Glutamatergic neuron (in vitro differentiated cells): ENCODE results near the gene SNX3. TPM values are rescaled to one million over a fixed set of nuclear protein-coding genes. Genes with fewer than 3 reads are reported as not detected.

ENCODE experiments used
- DNase-seq: peaks from one replicate; pipeline ENCODE4 v3.0.0; 2022
- H3K27ac Mint-ChIP-seq: one replicate; pipeline ENCODE4 v1.8.0; 2020; ENCODE audit warnings: mild to moderate bottlenecking, mixed read lengths, inconsistent platforms; ENCODE audit not compliant: unreplicated experiment
- H3K27me3 Mint-ChIP-seq: one replicate; pipeline ENCODE4 v1.8.0; 2020; ENCODE audit warnings: mild to moderate bottlenecking, moderate library complexity, mixed read lengths, inconsistent platforms; ENCODE audit not compliant: unreplicated experiment
- H3K36me3 Mint-ChIP-seq: one replicate; pipeline ENCODE4 v1.8.0; 2020; ENCODE audit warnings: mild to moderate bottlenecking, mixed read lengths, inconsistent platforms; ENCODE audit not compliant: unreplicated experiment
- H3K4me1 Mint-ChIP-seq: one replicate; pipeline ENCODE4 v1.8.0; 2020; ENCODE audit warnings: mild to moderate bottlenecking, low read depth, mixed read lengths, inconsistent platforms; ENCODE audit not compliant: unreplicated experiment
- H3K4me3 Mint-ChIP-seq: one replicate; pipeline ENCODE4 v1.8.0; 2020; ENCODE audit warnings: mild to moderate bottlenecking, mixed read lengths, inconsistent platforms; ENCODE audit not compliant: unreplicated experiment
- H3K9me3 Mint-ChIP-seq: one replicate; pipeline ENCODE4 v1.8.0; 2020; ENCODE audit warnings: mild to moderate bottlenecking, moderate library complexity, mixed read lengths, inconsistent platforms; ENCODE audit not compliant: unreplicated experiment
- CTCF ChIP-seq: fragments of 200-600 bp; sonication (generic); IDR thresholded peaks from one replicate; pipeline ENCODE4 v1.5.0; 2021; ENCODE audit not compliant: partially characterized antibody, unreplicated experiment
- total RNA-seq: library from RNA; stranded (reverse); fragmentation: NEBNext Ultra II Directional; extraction: Animal tissue kit (Norgen Biotek cat#: 25700); gene quantifications from one replicate; pipeline ENCODE4 v1.2.1, GENCODE V29; 2021; ENCODE audit not compliant: unreplicated experiment

SNX3 gene
- total RNA-seq, 1 donor from 2014 or later = 66.2 TPM

GRCh38 chr6:108291091-108291490 lies 30.3 kb upstream of the SNX3 start:
- no peak for TF ChIP-seq CTCF
- H3K4me3 Mint-ChIP-seq = no peak overlapping the region
- peaks cover 6% of the 10 kb centered on the region for H3K9me3 Mint-ChIP-seq
- peaks cover 7% of the 10 kb centered on the region for H3K4me1 Mint-ChIP-seq
- no peaks in the 10 kb centered on the region for H3K36me3 Mint-ChIP-seq
- H3K27me3 Mint-ChIP-seq = peaks cover 2% of the 10 kb centered on the region
- no peak for DNase-seq
- H3K27ac Mint-ChIP-seq = no peak overlapping the region

GRCh38 chr6:108288742-108289141 lies 27.9 kb upstream of the SNX3 start:
- Mint-ChIP-seq H3K27me3 (peaks cover 2% of the 10 kb centered on the region), H3K4me3 (no peak overlapping the region), H3K4me1 (no peaks in the 10 kb centered on the region), H3K27ac (no peak overlapping the region), H3K36me3 (no peaks in the 10 kb centered on the region), H3K9me3 (peaks cover 3% of the 10 kb centered on the region)
- DNase-seq = no peak
- no peak for TF ChIP-seq CTCF

GRCh38 chr6:108287373-108287772 lies 26.5 kb upstream of the SNX3 start:
- no peak for DNase-seq
- Mint-ChIP-seq H3K4me3 (no peak overlapping the region), H3K9me3 (peaks cover 3% of the 10 kb centered on the region), H3K4me1 (no peaks in the 10 kb centered on the region), H3K27ac (no peak overlapping the region), H3K27me3 (peaks cover 2% of the 10 kb centered on the region), H3K36me3 (no peaks in the 10 kb centered on the region)
- TF ChIP-seq CTCF = no peak

- Mint-ChIP-seq H3K4me1 (no peaks in the 10 kb centered on the region), H3K9me3 (peaks cover 3% of the 10 kb centered on the region), H3K36me3 (no peaks in the 10 kb centered on the region), H3K27ac (no peak overlapping the region), H3K27me3 (peaks cover 2% of the 10 kb centered on the region), H3K4me3 (no peak overlapping the region)
- no peak for DNase-seq
- no peak for TF ChIP-seq CTCF
Observed at GRCh38 chr6:108286366-108286765, 25.5 kb upstream of the SNX3 start.

- Mint-ChIP-seq H3K4me3 (no peak overlapping the region), H3K4me1 (no peaks in the 10 kb centered on the region), H3K9me3 (peaks cover 3% of the 10 kb centered on the region), H3K27ac (no peak overlapping the region), H3K27me3 (peaks cover 2% of the 10 kb centered on the region), H3K36me3 (no peaks in the 10 kb centered on the region)
- TF ChIP-seq CTCF = no peak
- DNase-seq = no peak
Observed at GRCh38 chr6:108285381-108285780, 24.5 kb upstream of the SNX3 start.
